ENCODE results near the gene BLOC1S4.

The BLOC1S4 gene

DNA sequence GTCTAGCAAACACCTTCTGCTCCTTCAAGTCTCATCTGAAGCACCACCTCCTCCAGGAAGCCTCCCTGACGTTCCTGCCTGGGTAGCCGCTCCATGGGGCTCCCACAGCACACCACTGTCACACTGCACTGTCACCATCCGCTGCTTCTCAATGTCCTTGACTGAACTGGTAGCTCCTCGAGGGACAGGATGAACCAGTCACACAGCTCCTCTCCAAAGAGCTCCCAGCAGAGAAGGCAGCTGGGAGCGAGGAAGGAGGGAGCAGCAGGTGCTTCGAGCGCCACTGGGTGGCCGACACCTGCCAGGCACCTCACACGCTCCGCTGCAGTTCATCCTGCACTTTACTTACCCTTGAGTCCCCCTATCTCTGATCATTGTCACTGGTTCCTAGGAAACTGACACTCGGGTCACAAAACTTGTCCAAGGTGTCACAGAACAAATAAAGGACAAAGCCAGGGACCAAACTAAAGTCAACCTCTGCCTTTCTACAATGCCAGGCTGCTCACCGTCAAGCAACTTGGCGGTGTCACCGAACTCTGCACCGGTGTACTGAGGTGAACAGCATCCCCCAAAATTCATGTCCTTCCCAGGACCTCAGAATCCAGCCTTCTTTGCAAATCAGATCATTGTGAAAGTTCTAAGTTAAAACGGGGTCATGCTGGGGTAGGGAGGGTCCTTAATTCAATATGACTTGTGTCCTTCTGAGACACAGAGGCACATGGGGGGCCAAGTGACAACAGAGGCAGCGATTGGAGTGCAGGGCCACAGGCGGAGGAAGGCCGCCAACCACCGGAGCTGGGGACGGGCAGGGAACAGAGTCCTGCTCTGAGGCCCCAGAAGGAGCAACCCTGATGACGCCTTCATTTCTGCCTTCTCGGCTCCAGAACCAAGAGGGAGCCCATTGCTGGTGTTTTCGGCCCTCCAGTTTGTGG, 27.8 kb upstream of the BLOC1S4 start:
- Histone ChIP-seq H3K27me3 (ENCODE audit: control insufficient read depth in 1 of 2, insufficient read depth in 1 of 2, low read length in 2 of 2) (peaks cover 0 to 3% of the 10 kb centered on the region in 2 experiments), H2BK5ac (ENCODE audit: low read depth, low read length, poor library complexity, severe bottlenecking) (peak overlapping the region; percentile 76), H3K14ac (ENCODE audit: low read length in 2 of 2) (peak overlapping the region in 1 of 2 experiments; percentile 26), H3K4me3 (ENCODE audit: insufficient read depth in 1 of 2, low read depth in 1 of 2, low read length in 2 of 2) (peak overlapping the region in 1 of 2 experiments; percentile 50), H4K8ac (ENCODE audit: low read length) (peak overlapping the region; percentile 88), H2BK120ac (ENCODE audit: low read depth, low read length) (peak overlapping the region; percentile 75), H3K79me1 (replicated peaks; ENCODE audit: low read length, poor library complexity, severe bottlenecking) (peaks cover 6% of the 10 kb centered on the region), H4K91ac (ENCODE audit: low read length) (peak overlapping the region; percentile 97), H3K9ac (ENCODE audit: low read length) (peak overlapping the region; percentile 65), H2AK5ac (ENCODE audit: low read length, severe bottlenecking) (peak overlapping the region; percentile 33), H2AFZ (ENCODE audit: low read depth, low read length) (peak overlapping the region; percentile 29), H2BK12ac (ENCODE audit: low read length in 2 of 2) (peak overlapping the region; percentile 57 to 96), H3K23ac (ENCODE audit: low read length in 2 of 2) (peak overlapping the region in 1 of 2 experiments; percentile 73), H3K27ac (ENCODE audit: low read length, poor library complexity, severe bottlenecking) (peak overlapping the region; percentile 80), H3K4me2 (ENCODE audit: low read length, poor library complexity, severe bottlenecking) (no peak overlapping the region), H3K9me3 (ENCODE audit: control insufficient read depth, low read length) (no peaks in the 10 kb centered on the region), H3K4ac (ENCODE audit: low read depth in 1 of 2, low read length in 2 of 2) (peak overlapping the region; percentile 75 to 94), H2BK15ac (ENCODE audit: low read depth, poor library complexity, severe bottlenecking) (peak overlapping the region; percentile 91), H3K4me1 (ENCODE audit: control insufficient read depth, insufficient read depth, low read depth, low read length) (peaks cover 28% of the 10 kb centered on the region), H3K36me3 (ENCODE audit: control insufficient read depth in 1 of 2, insufficient read depth in 2 of 2, low read depth in 1 of 2, low read length in 2 of 2) (no peaks in the 10 kb centered on the region), H3K18ac (ENCODE audit: low read depth in 1 of 2, low read length in 2 of 2) (peak overlapping the region; percentile 71 to 92)
- no peak for DNase-seq
- WGBS, result 86% methylated on average over 24 of the region's 24 CpGs

DNA sequence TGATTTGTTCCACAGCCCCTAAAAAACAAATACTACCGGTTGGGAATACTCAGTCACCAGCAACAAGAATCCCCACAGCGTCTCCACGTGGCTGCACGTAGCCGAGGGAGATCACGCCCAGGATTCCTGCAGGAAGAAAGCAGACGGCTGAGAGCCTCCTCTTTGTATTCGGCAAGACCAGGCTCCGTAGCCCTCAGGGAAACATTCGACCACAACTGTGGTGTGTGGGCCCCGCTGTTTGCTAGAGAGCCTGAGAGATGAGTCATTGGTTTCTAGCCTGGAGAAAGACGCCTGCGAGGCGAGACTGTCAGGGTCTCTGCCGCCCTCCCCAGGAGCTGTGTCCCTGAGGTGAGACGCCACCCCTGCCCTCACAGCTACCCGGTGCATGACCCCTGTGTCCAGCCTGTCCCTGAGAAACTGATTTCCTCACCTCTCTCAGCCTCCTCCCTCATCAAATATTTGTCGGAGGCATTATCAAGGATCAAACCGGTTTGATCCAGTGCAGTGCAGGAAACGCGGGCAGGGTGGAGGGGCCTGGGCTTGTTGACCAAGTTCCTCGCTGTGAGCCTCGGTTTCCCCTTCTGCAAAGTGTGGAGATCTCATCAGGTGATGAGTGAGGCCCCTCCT, 27.0 kb upstream of the BLOC1S4 start:
- H3K4me1 ChIP-seq (ENCODE audit: control insufficient read depth, insufficient read depth, low read depth, low read length), result peaks cover 30% of the 10 kb centered on the region
- peak overlapping the region; percentile 88 for H4K8ac ChIP-seq (ENCODE audit: low read length)
- peak; percentile 97 for DNase-seq
- peak overlapping the region; percentile 76 for H2BK5ac ChIP-seq (ENCODE audit: low read depth, low read length, poor library complexity, severe bottlenecking)
- H3K4me3 ChIP-seq (ENCODE audit: insufficient read depth in 1 of 2, low read depth in 1 of 2, low read length in 2 of 2), result peak overlapping the region in 1 of 2 experiments; percentile 50
- peak overlapping the region; percentile 75 for H2BK120ac ChIP-seq (ENCODE audit: low read depth, low read length)
- peak overlapping the region; percentile 39 for H2AFZ ChIP-seq (ENCODE audit: low read depth, low read length)
- peak overlapping the region; percentile 70 for H4K91ac ChIP-seq (ENCODE audit: low read length)
- no peaks in the 10 kb centered on the region for H3K36me3 ChIP-seq (ENCODE audit: control insufficient read depth in 1 of 2, insufficient read depth in 2 of 2, low read depth in 1 of 2, low read length in 2 of 2)
- peak overlapping the region; percentile 65 for H3K9ac ChIP-seq (ENCODE audit: low read length)
- no peaks in the 10 kb centered on the region for H3K9me3 ChIP-seq (ENCODE audit: control insufficient read depth, low read length)
- peak overlapping the region; percentile 78 for H2AK5ac ChIP-seq (ENCODE audit: low read length, severe bottlenecking)
- H3K4ac ChIP-seq (ENCODE audit: low read depth in 1 of 2, low read length in 2 of 2), result peak overlapping the region; percentile 75 to 94
- peak overlapping the region; percentile 47 for H3K4me2 ChIP-seq (ENCODE audit: low read length, poor library complexity, severe bottlenecking)
- 14% methylated on average over 23 of the region's 23 CpGs for WGBS
- H3K79me1 ChIP-seq (replicated peaks; ENCODE audit: low read length, poor library complexity, severe bottlenecking), result peaks cover 9% of the 10 kb centered on the region
- peak overlapping the region; percentile 14 to 92 for H3K18ac ChIP-seq (ENCODE audit: low read depth in 1 of 2, low read length in 2 of 2)
- H3K23ac ChIP-seq (ENCODE audit: low read length in 2 of 2), result no peak overlapping the region
- H3K14ac ChIP-seq (ENCODE audit: low read length in 2 of 2), result no peak overlapping the region
- peaks cover 0 to 3% of the 10 kb centered on the region in 2 experiments for H3K27me3 ChIP-seq (ENCODE audit: control insufficient read depth in 1 of 2, insufficient read depth in 1 of 2, low read length in 2 of 2)
- peak overlapping the region; percentile 19 to 54 for H2BK12ac ChIP-seq (ENCODE audit: low read length in 2 of 2)
- peak overlapping the region; percentile 91 for H2BK15ac ChIP-seq (ENCODE audit: low read depth, poor library complexity, severe bottlenecking)
- peak overlapping the region; percentile 80 for H3K27ac ChIP-seq (ENCODE audit: low read length, poor library complexity, severe bottlenecking)

GRCh38 chr4:6689506-6689960, 26.4 kb upstream of the BLOC1S4 start:
- Histone ChIP-seq H2BK120ac (ENCODE audit: low read depth, low read length) (peak overlapping the region; percentile 29), H3K23ac (ENCODE audit: low read length in 2 of 2) (no peak overlapping the region), H3K4me1 (ENCODE audit: control insufficient read depth, insufficient read depth, low read depth, low read length) (peaks cover 30% of the 10 kb centered on the region), H2BK5ac (ENCODE audit: low read depth, low read length, poor library complexity, severe bottlenecking) (no peak overlapping the region), H4K91ac (ENCODE audit: low read length) (peak overlapping the region; percentile 70), H3K27me3 (ENCODE audit: control insufficient read depth in 1 of 2, insufficient read depth in 1 of 2, low read length in 2 of 2) (peaks cover 0 to 3% of the 10 kb centered on the region in 2 experiments), H2AFZ (ENCODE audit: low read depth, low read length) (no peak overlapping the region), H3K79me1 (replicated peaks; ENCODE audit: low read length, poor library complexity, severe bottlenecking) (peaks cover 14% of the 10 kb centered on the region), H3K14ac (ENCODE audit: low read length in 2 of 2) (no peak overlapping the region), H2BK15ac (ENCODE audit: low read depth, poor library complexity, severe bottlenecking) (peak overlapping the region; percentile 86), H3K36me3 (ENCODE audit: control insufficient read depth in 1 of 2, insufficient read depth in 2 of 2, low read depth in 1 of 2, low read length in 2 of 2) (peaks cover 0 to 3% of the 10 kb centered on the region in 2 experiments), H2AK5ac (ENCODE audit: low read length, severe bottlenecking) (peak overlapping the region; percentile 78), H3K27ac (ENCODE audit: low read length, poor library complexity, severe bottlenecking) (peak overlapping the region; percentile 80), H3K9me3 (ENCODE audit: control insufficient read depth, low read length) (no peaks in the 10 kb centered on the region), H3K4me2 (ENCODE audit: low read length, poor library complexity, severe bottlenecking) (no peak overlapping the region), H3K4ac (ENCODE audit: low read depth in 1 of 2, low read length in 2 of 2) (peak overlapping the region; percentile 41 to 56), H3K9ac (ENCODE audit: low read length) (peak overlapping the region; percentile 65), H3K4me3 (ENCODE audit: insufficient read depth in 1 of 2, low read depth in 1 of 2, low read length in 2 of 2) (peak overlapping the region in 1 of 2 experiments; percentile 50), H2BK12ac (ENCODE audit: low read length in 2 of 2) (peak overlapping the region; percentile 19 to 54), H4K8ac (ENCODE audit: low read length) (peak overlapping the region; percentile 49), H3K18ac (ENCODE audit: low read depth in 1 of 2, low read length in 2 of 2) (peak overlapping the region; percentile 14 to 55)
- 87% methylated on average over 15 of the region's 15 CpGs for WGBS
- no peak for DNase-seq

Data from mesenchymal stem cell (in vitro differentiated cells and primary cell).